8988T (cell line): ENCODE measurements around the gene ATG7.
"Not testable (repeated sequence)": the region's sequence is repeated elsewhere in the genome, so short reads cannot be mapped to it uniquely, and the experiment has no call there.

Source experiments
- DNase-seq: peaks from one replicate; pipeline ENCODE4 v3.0.0; 2011

Gene ATG7

GRCh38 chr3:11435440-11436165 lies 163.4 kb downstream of the ATG7 start:
- no peak for DNase-seq

- no peak for DNase-seq
These were observed 164.6 kb downstream of the ATG7 start for GRCh38 chr3:11436775-11437174.

DNA sequence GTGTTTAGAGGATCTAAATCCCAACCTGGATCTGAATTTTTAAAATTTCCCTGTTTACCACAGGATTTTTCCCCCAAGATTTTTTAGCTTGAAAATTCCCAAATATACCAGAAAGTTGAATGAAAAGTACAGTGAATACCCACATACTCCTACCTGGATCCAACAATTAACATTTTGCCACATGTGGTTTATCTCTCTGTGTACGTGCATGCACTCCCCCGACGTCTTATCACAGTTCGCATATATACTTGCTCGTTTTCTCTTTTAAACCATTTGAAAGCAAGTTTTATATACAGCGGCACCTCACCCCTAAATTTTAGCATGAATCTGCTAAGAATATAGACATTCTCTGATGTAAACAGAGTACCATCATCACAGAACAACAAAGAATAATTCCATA lies 165.3 kb downstream of the ATG7 start:
- no peak for DNase-seq

- no peak for DNase-seq
These were observed 166.4 kb downstream of the ATG7 start for GRCh38 chr3:11438646-11439045.

DNA sequence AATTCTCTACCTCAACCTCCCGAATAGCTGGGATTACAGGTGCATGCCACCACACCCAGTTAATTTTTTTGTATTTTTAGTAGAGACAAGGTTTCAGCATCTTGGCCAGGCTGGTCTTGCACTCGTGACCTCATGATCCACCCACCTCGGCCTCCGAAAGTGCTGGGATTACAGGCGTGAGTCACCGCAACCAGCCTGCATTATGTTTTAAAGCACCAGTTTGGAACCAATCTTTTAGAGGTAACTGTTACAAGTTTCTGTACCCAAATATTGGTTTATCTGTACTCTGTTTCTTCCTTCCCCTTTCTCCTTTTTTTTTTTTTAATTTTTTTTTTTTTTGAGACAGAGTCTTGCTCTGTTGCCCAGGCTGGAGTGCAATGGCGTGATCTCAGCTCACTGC lies 169.1 kb downstream of the ATG7 start:
- not testable (repeated sequence) for DNase-seq

GRCh38 chr3:11444404-11444803 lies 172.2 kb downstream of the ATG7 start:
- no peak for DNase-seq

- DNase-seq = not testable (repeated sequence)
These were observed 173.0 kb downstream of the ATG7 start for GRCh38 chr3:11445193-11445592.

DNA sequence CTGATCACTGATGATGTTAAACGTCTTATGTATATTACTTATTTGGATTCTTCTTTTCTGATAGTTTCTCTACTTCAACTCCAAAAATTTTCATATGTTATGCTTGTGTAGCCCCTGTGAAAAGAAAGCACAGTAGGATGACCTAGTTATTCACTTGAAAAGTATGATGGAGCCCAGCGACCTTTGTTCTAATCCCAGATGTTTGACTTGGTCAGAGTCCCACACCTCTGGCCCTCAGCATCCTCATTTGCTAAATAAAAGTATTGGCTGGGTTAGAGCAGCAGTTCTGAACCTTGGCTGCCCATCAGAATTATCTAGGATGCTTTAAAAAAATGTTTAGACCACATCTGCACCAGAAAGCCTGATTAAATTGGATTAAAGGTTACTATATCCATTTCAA lies 173.7 kb downstream of the ATG7 start:
- DNase-seq = no peak

GRCh38 chr3:11447584-11448200 lies 175.5 kb downstream of the ATG7 start:
- no peak for DNase-seq

GRCh38 chr3:11450015-11450414 lies 177.8 kb downstream of the ATG7 start:
- no peak for DNase-seq

DNA sequence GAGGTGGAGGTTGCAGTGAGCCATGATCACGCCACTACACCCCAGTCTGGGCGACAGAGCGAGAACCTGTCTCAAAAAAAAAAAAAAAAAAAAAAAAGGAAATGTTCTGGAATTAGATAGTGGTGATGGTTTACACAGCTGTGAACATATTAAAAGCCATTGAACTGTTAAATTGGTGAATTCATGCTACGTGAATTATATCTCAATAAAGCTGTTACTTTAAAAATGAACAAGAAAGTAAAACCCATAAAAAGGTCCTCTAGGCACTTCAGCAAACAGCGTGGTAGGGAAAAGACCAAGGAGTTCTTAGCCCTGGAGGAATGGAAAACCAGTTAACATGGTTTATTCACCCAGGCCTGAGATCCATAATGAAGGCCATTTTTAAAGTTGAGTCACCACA lies 180.1 kb downstream of the ATG7 start:
- DNase-seq = no peak

- DNase-seq = no peak
These were observed 181.0 kb downstream of the ATG7 start for GRCh38 chr3:11452885-11453847.

DNA sequence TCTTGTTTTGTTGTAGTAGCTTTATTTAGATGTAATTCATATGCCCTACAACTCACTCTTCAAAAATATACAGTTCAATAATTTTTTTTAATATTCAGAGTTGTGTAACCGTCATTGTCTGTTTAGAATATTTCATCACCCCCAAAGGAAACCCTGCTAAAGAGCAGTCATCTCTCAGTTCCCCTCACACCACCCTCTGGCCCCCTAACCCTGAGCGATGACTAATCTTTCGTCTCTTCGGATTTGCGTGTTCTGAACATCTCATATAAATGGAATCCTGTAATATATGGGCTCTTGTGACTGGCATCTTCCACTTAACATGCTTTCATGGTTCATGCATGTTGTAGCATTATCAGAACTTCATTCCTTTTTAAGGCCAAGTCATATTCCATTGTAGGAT lies 183.8 kb downstream of the ATG7 start:
- no peak for DNase-seq

DNA sequence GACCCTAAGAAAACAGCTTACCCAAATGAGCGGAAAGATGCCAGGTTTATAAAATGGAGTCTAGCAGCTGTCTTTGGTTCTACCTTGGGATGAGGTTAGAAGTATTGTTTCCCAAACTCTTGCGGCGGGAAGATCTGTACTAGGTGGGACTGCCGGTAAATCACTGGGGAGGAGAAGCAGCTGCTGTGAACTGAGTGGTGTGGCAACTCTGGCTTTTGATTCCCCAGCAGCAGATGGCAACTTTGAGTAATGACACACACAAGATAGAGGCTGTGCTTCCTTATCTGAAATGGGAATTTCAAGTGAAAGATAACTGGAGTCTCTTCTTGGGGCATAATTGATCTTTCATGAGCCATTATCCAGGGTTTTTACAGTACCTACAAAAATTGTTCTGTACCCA lies 184.9 kb downstream of the ATG7 start:
- no peak for DNase-seq

DNA sequence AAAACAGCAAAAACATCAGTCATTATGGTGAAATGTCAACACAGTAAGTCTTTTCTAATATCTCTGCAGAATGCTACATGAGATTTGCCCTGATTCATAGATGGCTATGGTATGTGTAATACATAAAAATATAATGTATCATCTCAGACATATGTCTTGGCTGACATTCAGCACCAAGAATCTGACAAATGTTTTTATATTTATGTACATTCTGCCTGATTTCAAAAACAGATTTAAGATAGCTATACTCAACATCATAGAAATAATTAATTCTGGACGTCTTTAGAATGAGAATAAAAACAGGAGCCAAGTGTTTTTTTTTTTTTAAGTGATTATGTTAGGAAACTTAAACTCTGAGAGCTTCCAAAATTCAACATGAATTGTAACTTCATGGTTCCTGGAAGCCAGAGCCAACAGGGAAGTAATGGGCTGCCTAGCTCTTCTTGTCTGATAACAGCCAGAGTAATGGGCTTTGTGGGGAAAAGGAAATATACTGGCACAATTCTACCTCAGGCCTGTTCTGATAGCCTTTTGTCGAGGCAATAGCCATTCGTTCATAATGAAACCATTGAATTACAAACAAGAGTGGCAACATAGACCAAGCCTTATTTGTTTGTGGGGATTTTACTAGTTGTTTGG lies 187.1 kb downstream of the ATG7 start:
- no peak for DNase-seq

GRCh38 chr3:11461226-11461625 lies 189.0 kb downstream of the ATG7 start:
- no peak for DNase-seq

GRCh38 chr3:11462673-11463072 lies 190.5 kb downstream of the ATG7 start:
- not testable (repeated sequence) for DNase-seq

GRCh38 chr3:11463591-11463990 lies 191.4 kb downstream of the ATG7 start:
- no peak for DNase-seq

DNA sequence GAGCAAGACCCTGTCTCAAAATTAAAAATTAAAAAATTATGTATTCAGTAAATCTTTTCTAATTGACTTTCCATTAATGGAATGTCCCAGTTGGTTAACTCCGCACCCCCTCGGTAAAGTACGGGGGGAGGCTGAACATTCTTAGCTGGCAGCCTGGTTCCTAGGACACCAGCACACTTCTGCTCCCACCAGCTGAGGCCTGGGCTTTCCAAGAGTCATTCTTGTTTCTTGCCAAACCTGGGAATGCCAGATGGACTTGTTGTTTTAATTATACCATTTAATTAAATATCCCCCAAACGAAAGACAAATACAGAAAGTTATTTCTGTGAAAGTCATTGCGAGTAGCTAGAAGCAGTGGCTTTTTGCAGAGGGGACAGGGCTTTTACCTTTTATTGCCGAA lies 192.2 kb downstream of the ATG7 start:
- no peak for DNase-seq

- DNase-seq = no peak
These were observed 193.8 kb downstream of the ATG7 start for GRCh38 chr3:11465744-11466616.

DNA sequence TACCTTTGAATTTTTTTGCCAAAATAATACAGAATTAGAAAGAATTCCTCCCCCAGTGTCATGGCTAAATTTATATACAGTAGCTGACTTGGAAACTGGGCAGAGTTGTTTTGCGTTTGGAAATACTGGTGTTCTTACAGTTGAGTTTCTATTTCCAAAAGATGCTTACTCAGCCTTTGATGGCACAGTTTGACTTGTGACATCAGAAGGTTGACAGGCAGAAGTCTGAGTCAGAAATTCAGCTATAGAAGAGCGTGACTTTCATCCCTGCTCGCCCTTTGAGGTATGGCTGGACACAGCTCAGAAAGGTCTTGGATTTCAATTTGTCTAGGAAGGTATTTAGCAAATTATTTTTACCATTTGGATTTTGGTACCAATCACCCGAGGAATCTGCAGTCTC lies 195.7 kb downstream of the ATG7 start:
- DNase-seq = no peak
